Activated T-cell treated with anti-CD3 and anti-CD28 coated beads for 24 hours (primary cell): ENCODE measurements around the gene ATAT1.

ENCODE experiments used
- DNase-seq: peaks from one replicate; pipeline ENCODE4 v3.0.0-alpha.2; 2020; ENCODE audit warnings: low read depth

The ATAT1 gene

GRCh38 chr6:30684386-30685156 is 57.9 kb downstream of the ATAT1 start:
- peak; percentile 40 for DNase-seq

GRCh38 chr6:30685157-30686008 is 58.7 kb downstream of the ATAT1 start:
- no peak for DNase-seq

- DNase-seq, result peak; percentile 84
Measured at GRCh38 chr6:30686009-30686907, 59.6 kb downstream of the ATAT1 start, which contains the start of gene PPP1R18. Gene PPP1R18, minus strand, starts transcription at chr6:30686645. Its CDS starts 627 bp downstream, at chr6:30686018.

GRCh38 chr6:30686908-30687658 is 60.4 kb downstream of the ATAT1 start:
- peak; percentile 78 for DNase-seq

DNA sequence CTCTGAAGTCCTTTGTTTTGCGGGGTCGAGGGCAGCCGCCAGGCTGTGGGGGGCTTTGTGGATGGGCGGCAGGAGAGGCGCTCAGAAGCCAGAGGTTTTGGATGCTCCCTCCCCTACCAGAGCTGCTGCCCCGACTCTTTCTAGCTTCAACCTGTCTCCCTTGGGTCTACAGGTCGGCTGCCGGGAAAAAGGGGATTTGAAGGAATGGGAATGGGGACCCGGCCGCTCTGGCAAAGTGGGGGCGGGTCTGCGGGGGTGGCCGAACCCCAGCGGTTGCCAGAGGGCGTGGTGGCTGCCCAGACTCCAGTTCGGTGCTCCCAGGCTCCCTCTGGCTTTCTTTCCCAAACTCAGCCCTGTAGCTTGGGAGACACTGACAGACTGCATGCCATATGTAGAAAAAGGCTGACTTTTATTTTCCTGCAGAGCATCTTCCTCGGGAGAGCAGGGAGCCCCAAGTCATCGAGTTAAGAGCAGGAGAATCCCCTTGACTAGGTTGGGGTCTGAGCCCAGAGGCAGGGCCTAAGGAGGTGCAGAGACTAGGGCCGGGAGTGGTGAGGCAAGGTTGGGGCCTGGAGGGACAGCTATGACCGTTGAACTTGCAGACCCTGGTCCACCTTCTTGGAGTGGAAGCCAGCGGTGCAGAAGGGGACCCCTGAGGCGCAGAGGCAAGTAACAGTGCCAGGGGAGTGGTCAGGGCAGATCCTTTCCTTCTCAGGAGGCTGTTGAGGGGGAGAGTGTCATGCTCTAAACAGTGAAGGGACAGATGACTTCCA is 61.2 kb downstream of the ATAT1 start:
- DNase-seq, result no peak

GRCh38 chr6:30688569-30688968 is 61.9 kb downstream of the ATAT1 start:
- no peak for DNase-seq

GRCh38 chr6:30689022-30689865 is 62.6 kb downstream of the ATAT1 start:
- no peak for DNase-seq

DNA sequence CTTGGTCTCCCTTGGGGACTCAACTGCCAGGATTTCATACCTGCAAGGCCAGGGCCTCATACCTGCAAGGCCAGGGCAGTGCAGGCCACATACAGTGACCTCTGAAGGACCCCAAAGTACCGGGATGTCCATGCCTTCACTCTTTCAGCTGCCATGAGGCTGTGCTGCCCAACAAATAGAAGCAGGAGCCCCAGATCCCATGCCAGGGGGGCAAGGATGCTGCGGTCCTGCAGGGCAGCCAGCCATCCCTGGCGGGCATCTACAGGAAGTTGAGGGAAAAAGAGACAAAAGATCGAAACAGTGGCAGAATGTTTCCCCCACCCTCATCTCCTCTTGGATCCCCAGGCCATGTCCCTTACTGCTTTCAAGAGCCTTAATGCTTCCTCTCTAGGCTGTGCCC is 63.3 kb downstream of the ATAT1 start:
- no peak for DNase-seq

DNA sequence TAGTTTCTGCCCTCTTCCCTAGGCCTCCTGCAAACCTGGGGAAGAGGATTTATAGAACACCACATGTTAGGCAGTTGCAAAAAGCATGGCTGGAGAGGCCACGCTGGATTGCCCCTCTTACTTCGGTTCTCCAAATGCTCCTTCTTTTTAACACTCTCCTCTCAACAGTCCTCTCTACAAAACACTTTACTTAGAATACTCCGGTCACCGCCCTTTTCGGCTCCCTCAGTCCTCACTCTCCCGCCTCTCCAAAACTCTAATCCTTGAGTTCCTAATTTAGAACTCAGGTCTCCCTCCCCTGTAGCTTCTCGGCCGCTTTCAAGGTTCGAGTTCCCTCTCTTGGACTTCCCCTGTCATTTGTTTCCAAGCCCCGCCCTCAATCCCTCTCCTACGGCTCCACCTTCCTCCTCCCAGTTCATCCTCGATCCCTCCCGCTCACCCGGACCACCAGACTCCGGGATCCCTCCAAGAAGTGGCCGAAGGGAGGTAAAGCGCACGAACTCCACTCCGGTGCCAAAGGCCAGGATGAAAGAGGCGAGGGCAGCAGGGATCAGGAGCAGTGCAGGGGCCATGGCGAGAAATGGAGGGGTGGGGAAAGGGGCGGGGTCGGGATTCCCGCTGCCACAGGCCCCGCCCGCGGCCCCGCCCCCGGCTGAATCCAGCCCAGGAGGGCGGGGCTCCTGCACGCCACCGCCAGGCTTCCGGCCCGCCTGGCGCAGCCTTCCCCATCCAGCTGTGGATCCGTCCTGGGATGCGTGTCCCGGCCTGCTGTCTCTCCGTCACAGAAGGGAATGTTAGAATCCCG is 63.9 kb downstream of the ATAT1 start, which contains the start of gene NRM:
Gene NRM (minus strand): TSS at position 582 of the 805 bp plus-strand sequence. CDS start 10 bp downstream, at position 572.
- peak; percentile 73 for DNase-seq

GRCh38 chr6:30691208-30691847 is 64.7 kb downstream of the ATAT1 start:
- no peak for DNase-seq
